Activated T-helper 17 cell treated with anti-CD3 and anti-CD28 coated beads, Interleukin-2, amount 50 U/mL, for 72 hours (primary cell): ENCODE results near the gene FAM98A. TPM values are rescaled to one million over a fixed set of nuclear protein-coding genes. Genes with fewer than 3 reads are reported as not detected.

ENCODE experiments used
- ATAC-seq: fragments of 150-1000 bp; cut with Tn5 transposase; replicated peaks from 2 replicates; pipeline ENCODE4 v1.10.0; 2021; ENCODE audit warnings: mild to moderate bottlenecking, moderate library complexity
- H3K27ac Mint-ChIP-seq: one replicate; pipeline ENCODE4 v1.8.0; 2022; ENCODE audit warnings: mixed read lengths
- H3K27me3 Mint-ChIP-seq: one replicate; pipeline ENCODE4 v1.8.0; 2022; ENCODE audit warnings: mixed read lengths
- H3K36me3 Mint-ChIP-seq: one replicate; pipeline ENCODE4 v1.8.0; 2022; ENCODE audit warnings: low read depth, mild to moderate bottlenecking, mixed read lengths
- H3K4me1 Mint-ChIP-seq: one replicate; pipeline ENCODE4 v1.8.0; 2022; ENCODE audit warnings: mixed read lengths
- H3K4me3 Mint-ChIP-seq: one replicate; pipeline ENCODE4 v1.8.0; 2022; ENCODE audit warnings: mild to moderate bottlenecking, mixed read lengths
- H3K9me3 Mint-ChIP-seq: one replicate; pipeline ENCODE4 v1.8.0; 2022; ENCODE audit warnings: mixed read lengths
- total RNA-seq, 2 donors: library from RNA; stranded (reverse); gene quantifications; one replicate each; pipeline ENCODE4 v1.2.3, GENCODE V29; 2022

FAM98A gene
- total RNA-seq, result 10 to 100 TPM; 24.0 to 72.6 TPM

- peaks cover 16% of the 10 kb centered on the region for H3K4me1 Mint-ChIP-seq
- H3K4me3 Mint-ChIP-seq, result peak within 1 kb of the TSS; percentile 98
- H3K27me3 Mint-ChIP-seq, result no peaks in the 10 kb centered on the region
- peak; percentile 93 for ATAC-seq
- H3K27ac Mint-ChIP-seq, result peak within 1 kb of the TSS; percentile 98
- no peaks in the 10 kb centered on the region for H3K9me3 Mint-ChIP-seq
- peaks cover 20% of the 10 kb centered on the region for H3K36me3 Mint-ChIP-seq
These were observed at the start of gene FAM98A for GRCh38 chr2:33599175-33599942. TSS of gene FAM98A (minus strand) at chr2:33599299. CDS start at chr2:33599221, 78 bp downstream.

GRCh38 chr2:33645861-33646260, 46.8 kb upstream of the FAM98A start:
- no peak overlapping the region for H3K27ac Mint-ChIP-seq
- H3K9me3 Mint-ChIP-seq, result peaks cover 5% of the 10 kb centered on the region
- no peaks in the 10 kb centered on the region for H3K36me3 Mint-ChIP-seq
- no peaks in the 10 kb centered on the region for H3K4me1 Mint-ChIP-seq
- no peak for ATAC-seq
- no peak overlapping the region for H3K4me3 Mint-ChIP-seq
- H3K27me3 Mint-ChIP-seq, result peaks cover 15% of the 10 kb centered on the region

- no peaks in the 10 kb centered on the region for H3K36me3 Mint-ChIP-seq
- H3K4me1 Mint-ChIP-seq, result no peaks in the 10 kb centered on the region
- H3K27ac Mint-ChIP-seq, result no peak overlapping the region
- peaks cover 5% of the 10 kb centered on the region for H3K9me3 Mint-ChIP-seq
- peaks cover 12% of the 10 kb centered on the region for H3K27me3 Mint-ChIP-seq
- no peak for ATAC-seq
- no peak overlapping the region for H3K4me3 Mint-ChIP-seq
These were observed 45.1 kb upstream of the FAM98A start for GRCh38 chr2:33644215-33644614.

- H3K27ac Mint-ChIP-seq, result no peak overlapping the region
- no peaks in the 10 kb centered on the region for H3K9me3 Mint-ChIP-seq
- no peak overlapping the region for H3K4me3 Mint-ChIP-seq
- no peaks in the 10 kb centered on the region for H3K36me3 Mint-ChIP-seq
- H3K27me3 Mint-ChIP-seq, result no peaks in the 10 kb centered on the region
- H3K4me1 Mint-ChIP-seq, result no peaks in the 10 kb centered on the region
- ATAC-seq, result no peak
These were observed 36.9 kb upstream of the FAM98A start for GRCh38 chr2:33636001-33636400.

- no peak for ATAC-seq
- Mint-ChIP-seq H3K27me3 (no peaks in the 10 kb centered on the region), H3K27ac (no peak overlapping the region), H3K9me3 (no peaks in the 10 kb centered on the region), H3K4me1 (no peaks in the 10 kb centered on the region), H3K4me3 (no peak overlapping the region), H3K36me3 (no peaks in the 10 kb centered on the region)
These were observed 35.3 kb upstream of the FAM98A start for GRCh38 chr2:33634261-33634910.

- no peaks in the 10 kb centered on the region for H3K9me3 Mint-ChIP-seq
- no peaks in the 10 kb centered on the region for H3K27me3 Mint-ChIP-seq
- no peak for ATAC-seq
- H3K4me1 Mint-ChIP-seq, result no peaks in the 10 kb centered on the region
- no peaks in the 10 kb centered on the region for H3K36me3 Mint-ChIP-seq
- no peak overlapping the region for H3K4me3 Mint-ChIP-seq
- H3K27ac Mint-ChIP-seq, result no peak overlapping the region
These were observed 34.2 kb upstream of the FAM98A start for GRCh38 chr2:33633315-33633714.

- Mint-ChIP-seq H3K27ac (no peak overlapping the region), H3K9me3 (no peaks in the 10 kb centered on the region), H3K27me3 (no peaks in the 10 kb centered on the region), H3K4me3 (no peak overlapping the region), H3K4me1 (no peaks in the 10 kb centered on the region), H3K36me3 (no peaks in the 10 kb centered on the region)
- ATAC-seq, result no peak
These were observed 33.7 kb upstream of the FAM98A start for GRCh38 chr2:33632831-33633230.

- no peak overlapping the region for H3K4me3 Mint-ChIP-seq
- H3K4me1 Mint-ChIP-seq, result no peaks in the 10 kb centered on the region
- ATAC-seq, result no peak
- no peak overlapping the region for H3K27ac Mint-ChIP-seq
- H3K27me3 Mint-ChIP-seq, result no peaks in the 10 kb centered on the region
- H3K9me3 Mint-ChIP-seq, result no peaks in the 10 kb centered on the region
- no peaks in the 10 kb centered on the region for H3K36me3 Mint-ChIP-seq
These were observed 29.1 kb upstream of the FAM98A start for GRCh38 chr2:33628031-33628827.

GRCh38 chr2:33619028-33619427, 19.9 kb upstream of the FAM98A start:
- H3K27ac Mint-ChIP-seq, result no peak overlapping the region
- no peaks in the 10 kb centered on the region for H3K27me3 Mint-ChIP-seq
- ATAC-seq, result no peak
- H3K4me1 Mint-ChIP-seq, result no peaks in the 10 kb centered on the region
- H3K36me3 Mint-ChIP-seq, result peaks cover 9% of the 10 kb centered on the region
- H3K9me3 Mint-ChIP-seq, result peaks cover 12% of the 10 kb centered on the region
- no peak overlapping the region for H3K4me3 Mint-ChIP-seq

GRCh38 chr2:33617989-33618388, 18.9 kb upstream of the FAM98A start:
- no peak for ATAC-seq
- Mint-ChIP-seq H3K4me1 (no peaks in the 10 kb centered on the region), H3K27me3 (no peaks in the 10 kb centered on the region), H3K4me3 (no peak overlapping the region), H3K36me3 (peaks cover 9% of the 10 kb centered on the region), H3K9me3 (peaks cover 12% of the 10 kb centered on the region), H3K27ac (no peak overlapping the region)

GRCh38 chr2:33617401-33617800, 18.3 kb upstream of the FAM98A start:
- H3K27ac Mint-ChIP-seq, result no peak overlapping the region
- H3K27me3 Mint-ChIP-seq, result no peaks in the 10 kb centered on the region
- H3K4me1 Mint-ChIP-seq, result no peaks in the 10 kb centered on the region
- H3K4me3 Mint-ChIP-seq, result no peak overlapping the region
- H3K9me3 Mint-ChIP-seq, result peaks cover 12% of the 10 kb centered on the region
- peaks cover 9% of the 10 kb centered on the region for H3K36me3 Mint-ChIP-seq
- ATAC-seq, result no peak

GRCh38 chr2:33616873-33617272, 17.8 kb upstream of the FAM98A start:
- no peaks in the 10 kb centered on the region for H3K27me3 Mint-ChIP-seq
- peaks cover 9% of the 10 kb centered on the region for H3K36me3 Mint-ChIP-seq
- no peak overlapping the region for H3K4me3 Mint-ChIP-seq
- no peaks in the 10 kb centered on the region for H3K4me1 Mint-ChIP-seq
- H3K9me3 Mint-ChIP-seq, result peaks cover 12% of the 10 kb centered on the region
- H3K27ac Mint-ChIP-seq, result no peak overlapping the region
- ATAC-seq, result peak; percentile 53

- Mint-ChIP-seq H3K4me3 (no peak overlapping the region), H3K4me1 (no peaks in the 10 kb centered on the region), H3K27ac (no peak overlapping the region), H3K27me3 (no peaks in the 10 kb centered on the region), H3K36me3 (peaks cover 9% of the 10 kb centered on the region), H3K9me3 (peaks cover 12% of the 10 kb centered on the region)
- no peak for ATAC-seq
These were observed 15.1 kb upstream of the FAM98A start for GRCh38 chr2:33614190-33614589.

GRCh38 chr2:33607905-33608304, 8.8 kb upstream of the FAM98A start:
- Mint-ChIP-seq H3K36me3 (no peaks in the 10 kb centered on the region), H3K4me1 (no peaks in the 10 kb centered on the region), H3K27ac (no peak overlapping the region), H3K27me3 (no peaks in the 10 kb centered on the region), H3K9me3 (no peaks in the 10 kb centered on the region), H3K4me3 (no peak overlapping the region)
- ATAC-seq, result no peak
